H1 (cell line): ENCODE data around the gene BLOC1S1.

ENCODE experiments used
- BCL11A ChIP-seq, 2 experiments: IDR thresholded peaks; one replicate each; pipeline ENCODE4 v1.6.1; 2011; ENCODE audit warnings: low read depth in 2 of 2, low read length in 2 of 2, mild to moderate bottlenecking in 2 of 2
- CHD2 ChIP-seq: IDR thresholded peaks from 2 replicates; pipeline ENCODE4 v1.6.1; 2012; ENCODE audit warnings: low read length, improper control_type of control experiment
- CTCF ChIP-seq, 3 experiments: IDR thresholded peaks; 1 replicate in 2 of 3; 2 replicates in 1 of 3; pipeline versions ENCODE4 v1.5.1 to v1.6.1; 2011; ENCODE audit warnings: low read length in 3 of 3, mild to moderate bottlenecking in 3 of 3, inconsistent platforms in 2 of 3, low read depth in 1 of 3, moderate library complexity in 1 of 3; ENCODE audit not compliant: insufficient read depth in 1 of 3; ENCODE audit errors: control extremely low read depth in 1 of 3
- EP300 ChIP-seq, 2 experiments: IDR thresholded peaks; 1 replicate in 1 of 2; 2 replicates in 1 of 2; pipeline ENCODE4 v1.6.1; 2011 to 2012; ENCODE audit warnings: low read depth in 2 of 2, low read length in 2 of 2, mild to moderate bottlenecking in 2 of 2, borderline replicate concordance in 1 of 2, inconsistent platforms in 1 of 2, moderate library complexity in 1 of 2
- EZH2 ChIP-seq: fragments of 200-600 bp; sonication (generic); IDR thresholded peaks from 2 replicates; pipeline ENCODE4 v1.7.1; 2012; ENCODE audit warnings: low read depth, mild to moderate bottlenecking, moderate library complexity, low read length, inconsistent platforms; ENCODE audit not compliant: severe bottlenecking
- HDAC2 ChIP-seq, 2 experiments: fragments of 300-600 bp in 1 of 2; sonication (generic) in 1 of 2; IDR thresholded peaks; 2 replicates each; pipeline ENCODE4 v1.6.1; 2011 to 2012; ENCODE audit warnings: low read depth in 2 of 2, low read length in 2 of 2, mild to moderate bottlenecking in 2 of 2, moderate library complexity in 2 of 2, borderline replicate concordance in 1 of 2, inconsistent platforms in 1 of 2
- JUN ChIP-seq: IDR thresholded peaks from 2 replicates; pipeline ENCODE4 v1.6.1; 2011; ENCODE audit warnings: low read depth, mild to moderate bottlenecking, improper control_type of control experiment, low read length
- POLR2AphosphoS5 ChIP-seq: IDR thresholded peaks from 2 replicates; pipeline ENCODE4 v1.6.1; 2011; ENCODE audit warnings: low read depth, low read length
- RAD21 ChIP-seq, 2 experiments: IDR thresholded peaks in 1 of 2; conservative IDR thresholded peaks in 1 of 2; 2 replicates each; pipeline ENCODE4 v1.6.1; 2011; ENCODE audit warnings: low read depth in 2 of 2, low read length in 2 of 2, improper control_type of control experiment in 1 of 2, inconsistent platforms in 1 of 2, mild to moderate bottlenecking in 1 of 2, moderate library complexity in 1 of 2
- RXRA ChIP-seq: IDR thresholded peaks from 2 replicates; pipeline ENCODE4 v1.6.1; 2011; ENCODE audit warnings: low read depth, mild to moderate bottlenecking, low read length, moderate library complexity; ENCODE audit not compliant: insufficient read depth
- SP1 ChIP-seq: IDR thresholded peaks from 2 replicates; pipeline ENCODE4 v1.6.1; 2011; ENCODE audit warnings: low read depth, low read length
- USF2 ChIP-seq: IDR thresholded peaks from 2 replicates; pipeline ENCODE4 v1.6.1; 2011; ENCODE audit warnings: low read length, improper control_type of control experiment
- YY1 ChIP-seq: IDR thresholded peaks from 2 replicates; pipeline ENCODE4 v1.6.1; 2011; ENCODE audit warnings: low read depth, mild to moderate bottlenecking, low read length
- TF ChIP-seq, protein P1 (sequence below): IDR thresholded peaks from 2 replicates; pipeline ENCODE4 v1.6.1; 2012; ENCODE audit warnings: inconsistent platforms

GRCh38 chr12:55713721-55714120 lies 2.1 kb upstream of the BLOC1S1 start:
- TF ChIP-seq, protein P1, sequence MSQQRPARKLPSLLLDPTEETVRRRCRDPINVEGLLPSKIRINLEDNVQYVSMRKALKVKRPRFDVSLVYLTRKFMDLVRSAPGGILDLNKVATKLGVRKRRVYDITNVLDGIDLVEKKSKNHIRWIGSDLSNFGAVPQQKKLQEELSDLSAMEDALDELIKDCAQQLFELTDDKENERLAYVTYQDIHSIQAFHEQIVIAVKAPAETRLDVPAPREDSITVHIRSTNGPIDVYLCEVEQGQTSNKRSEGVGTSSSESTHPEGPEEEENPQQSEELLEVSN: no peak
- no peak for TF ChIP-seq RAD21 (IDR thresholded peaks at IDR 0.05 in 1 of 2, conservative IDR thresholded peaks at IDR 0.05 in 1 of 2; ENCODE audit: low read depth in 2 of 2, low read length in 2 of 2)
- no peak for TF ChIP-seq CTCF (IDR thresholded peaks at IDR 0.05; ENCODE audit: control extremely low read depth in 1 of 3, insufficient read depth in 1 of 3, low read depth in 1 of 3, low read length in 3 of 3)
- TF ChIP-seq POLR2AphosphoS5: no peak
- TF ChIP-seq CHD2: no peak
- no peak for TF ChIP-seq EZH2
- no peak for TF ChIP-seq USF2
- no peak for TF ChIP-seq JUN
- no peak for TF ChIP-seq BCL11A (IDR thresholded peaks at IDR 0.05; ENCODE audit: low read depth in 2 of 2, low read length in 2 of 2)
- no peak for TF ChIP-seq SP1
- TF ChIP-seq YY1: no peak
- TF ChIP-seq HDAC2 (IDR thresholded peaks at IDR 0.05; ENCODE audit: borderline replicate concordance in 1 of 2, low read depth in 2 of 2, low read length in 2 of 2): no peak
- TF ChIP-seq EP300 (IDR thresholded peaks at IDR 0.05; ENCODE audit: borderline replicate concordance in 1 of 2, low read depth in 2 of 2, low read length in 2 of 2): no peak
- TF ChIP-seq RXRA: no peak
